ENCODE data around the gene PPP1R37. TPM values are rescaled to one million over a fixed set of nuclear protein-coding genes. Genes with fewer than 3 reads are reported as not detected.
A peak's percentile ranks its signal among the peaks of the same experiment; 100 is the strongest.

PPP1R37 gene
- total and polyA plus RNA-seq, 2 of the 13 experiments (the other 11 are each of a cell fraction or from before 2014, with no cell fraction given): 9.0 to 14.3 TPM

DNA sequence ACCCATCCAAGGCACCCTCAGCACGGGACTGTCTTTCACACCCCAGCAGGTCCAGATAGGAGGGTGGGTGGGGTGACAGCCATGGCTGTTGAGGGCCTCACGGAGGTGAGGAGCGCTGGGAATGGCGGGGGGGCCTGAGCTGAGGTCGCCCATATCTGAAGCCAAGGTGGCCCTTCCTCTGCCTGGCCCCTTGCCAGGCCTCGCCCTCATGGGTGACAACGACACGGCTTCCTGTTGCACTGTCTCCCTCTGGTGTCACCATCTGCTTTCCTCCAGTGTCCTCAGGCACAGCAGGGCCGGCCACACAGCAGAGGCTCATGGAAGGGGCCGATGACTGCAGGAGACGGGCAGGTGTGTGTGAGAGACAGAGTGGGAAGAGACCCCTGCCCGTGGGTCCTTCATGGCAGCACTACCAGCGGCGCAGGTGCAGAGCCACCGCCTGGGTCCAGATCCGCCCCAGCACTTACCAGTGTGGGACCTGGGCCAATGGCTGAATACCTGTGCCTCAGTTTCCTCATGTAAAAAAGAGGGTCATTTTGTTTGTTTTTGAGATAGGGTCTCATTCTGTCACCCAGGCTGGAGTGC, 75.9 kb downstream of the PPP1R37 start (continued):
- TF ChIP-seq ETV5 (CRISPR knock-in tag; IDR thresholded peaks at IDR 0.05; ENCODE audit: borderline replicate concordance) (peak; percentile 72), HNRNPL (IDR thresholded peaks at IDR 0.05; ENCODE audit: low read depth, low read length) (no peak), KDM3A (CRISPR knock-in tag; IDR thresholded peaks at IDR 0.05; ENCODE audit: low read depth) (no peak), ZNF792 (CRISPR knock-in tag; IDR thresholded peaks at IDR 0.05) (peak; percentile 41; the same call in 1 of the 2 replicates), SP4 (CRISPR knock-in tag; IDR thresholded peaks at IDR 0.05) (peak; percentile 21; the same call in 1 of the 2 replicates), ELF1 (CRISPR knock-in tag; IDR thresholded peaks at IDR 0.05) (peak; percentile 35; the same call in 1 of the 2 replicates), ZNF577 (CRISPR knock-in tag; IDR thresholded peaks at IDR 0.05; ENCODE audit: borderline replicate concordance, low read depth) (no peak), ELF3 (CRISPR knock-in tag; IDR thresholded peaks at IDR 0.05) (peak; percentile 70), MED1 (CRISPR knock-in tag; IDR thresholded peaks at IDR 0.05) (peak; percentile 35; the same call in 1 of the 2 replicates), MEIS2 (CRISPR knock-in tag; IDR thresholded peaks at IDR 0.05) (no peak)
- TF ChIP-seq, protein P1, sequence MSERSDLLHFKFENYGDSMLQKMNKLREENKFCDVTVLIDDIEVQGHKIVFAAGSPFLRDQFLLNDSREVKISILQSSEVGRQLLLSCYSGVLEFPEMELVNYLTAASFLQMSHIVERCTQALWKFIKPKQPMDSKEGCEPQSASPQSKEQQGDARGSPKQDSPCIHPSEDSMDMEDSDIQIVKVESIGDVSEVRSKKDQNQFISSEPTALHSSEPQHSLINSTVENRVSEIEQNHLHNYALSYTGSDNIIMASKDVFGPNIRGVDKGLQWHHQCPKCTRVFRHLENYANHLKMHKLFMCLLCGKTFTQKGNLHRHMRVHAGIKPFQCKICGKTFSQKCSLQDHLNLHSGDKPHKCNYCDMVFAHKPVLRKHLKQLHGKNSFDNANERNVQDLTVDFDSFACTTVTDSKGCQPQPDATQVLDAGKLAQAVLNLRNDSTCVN (CRISPR knock-in tag; IDR thresholded peaks at IDR 0.05; ENCODE audit: borderline replicate concordance): 0 out of 2 replicates have a peak, but pooled peaks have one; percentile 44
- TF ChIP-seq, protein P2, sequence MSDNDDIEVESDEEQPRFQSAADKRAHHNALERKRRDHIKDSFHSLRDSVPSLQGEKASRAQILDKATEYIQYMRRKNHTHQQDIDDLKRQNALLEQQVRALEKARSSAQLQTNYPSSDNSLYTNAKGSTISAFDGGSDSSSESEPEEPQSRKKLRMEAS (IDR thresholded peaks at IDR 0.05): 0 out of 2 replicates have a peak, but pooled peaks have one; percentile 40
- TF ChIP-seq, protein P3, sequence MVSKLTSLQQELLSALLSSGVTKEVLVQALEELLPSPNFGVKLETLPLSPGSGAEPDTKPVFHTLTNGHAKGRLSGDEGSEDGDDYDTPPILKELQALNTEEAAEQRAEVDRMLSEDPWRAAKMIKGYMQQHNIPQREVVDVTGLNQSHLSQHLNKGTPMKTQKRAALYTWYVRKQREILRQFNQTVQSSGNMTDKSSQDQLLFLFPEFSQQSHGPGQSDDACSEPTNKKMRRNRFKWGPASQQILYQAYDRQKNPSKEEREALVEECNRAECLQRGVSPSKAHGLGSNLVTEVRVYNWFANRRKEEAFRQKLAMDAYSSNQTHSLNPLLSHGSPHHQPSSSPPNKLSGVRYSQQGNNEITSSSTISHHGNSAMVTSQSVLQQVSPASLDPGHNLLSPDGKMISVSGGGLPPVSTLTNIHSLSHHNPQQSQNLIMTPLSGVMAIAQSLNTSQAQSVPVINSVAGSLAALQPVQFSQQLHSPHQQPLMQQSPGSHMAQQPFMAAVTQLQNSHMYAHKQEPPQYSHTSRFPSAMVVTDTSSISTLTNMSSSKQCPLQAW (CRISPR knock-in tag; IDR thresholded peaks at IDR 0.05): 0 out of 2 replicates have a peak, but pooled peaks have one; percentile 39

All from HepG2 (cell line).